ENCODE measurements around the gene DCBLD1. TPM values are rescaled to one million over a fixed set of nuclear protein-coding genes. Genes with fewer than 3 reads are reported as not detected.

DCBLD1 gene
- total and polyA plus RNA-seq, 9 of the 15 experiments (the other 6 are each of a cell fraction or from before 2014, with no cell fraction given), result 0.80 to 8.5 (median 6.8) TPM

- TF ChIP-seq HMGN3 (IDR thresholded peaks at IDR 0.05; ENCODE audit: borderline replicate concordance, extremely low read depth, insufficient read length, low read depth, low read length) (no peak), VEZF1 (CRISPR knock-in tag; IDR thresholded peaks at IDR 0.05) (no peak), ZKSCAN3 (CRISPR knock-in tag; IDR thresholded peaks at IDR 0.05) (no peak), RREB1 (CRISPR knock-in tag; IDR thresholded peaks at IDR 0.05) (no peak)
These were observed 32.7 kb upstream of the DCBLD1 start (continued) for GRCh38 chr6:117449549-117450439.
